ENCODE data around the gene TBC1D26. TPM values are rescaled to one million over a fixed set of nuclear protein-coding genes. Genes with fewer than 3 reads are reported as not detected.
"Not testable (repeated sequence)": the region's sequence is repeated elsewhere in the genome, so short reads cannot be mapped to it uniquely, and the experiment has no call there.

The TBC1D26 gene
- total RNA-seq, 6 experiments from 2014 or later: not detected

- H3K27ac Mint-ChIP-seq: no peak overlapping the region
- H3K4me1 Mint-ChIP-seq (ENCODE audit: low read depth): no peaks in the 10 kb centered on the region
- peaks cover 7% of the 10 kb centered on the region for H3K9me3 Mint-ChIP-seq
- H3K36me3 Mint-ChIP-seq (ENCODE audit: low read depth): peaks cover 5% of the 10 kb centered on the region; the same call in 1 of the 2 replicates
- peaks cover 20% of the 10 kb centered on the region for H3K27me3 Mint-ChIP-seq (ENCODE audit: insufficient read depth)
- no peak for DNase-seq
- no peak overlapping the region for H3K4me3 Mint-ChIP-seq
- TF ChIP-seq CTCF (IDR thresholded peaks at IDR 0.05): no peak
These were observed 51.4 kb downstream of the TBC1D26 start for GRCh38 chr17:15783461-15783860.

GRCh38 chr17:15784351-15784750 is 52.3 kb downstream of the TBC1D26 start:
- not testable (repeated sequence) for DNase-seq; H3K27ac Mint-ChIP-seq; H3K36me3 Mint-ChIP-seq (ENCODE audit: low read depth); H3K4me1 Mint-ChIP-seq (ENCODE audit: low read depth); H3K9me3 Mint-ChIP-seq; H3K4me3 Mint-ChIP-seq
- H3K27me3 Mint-ChIP-seq (ENCODE audit: insufficient read depth): peaks cover 20% of the 10 kb centered on the region

DNA sequence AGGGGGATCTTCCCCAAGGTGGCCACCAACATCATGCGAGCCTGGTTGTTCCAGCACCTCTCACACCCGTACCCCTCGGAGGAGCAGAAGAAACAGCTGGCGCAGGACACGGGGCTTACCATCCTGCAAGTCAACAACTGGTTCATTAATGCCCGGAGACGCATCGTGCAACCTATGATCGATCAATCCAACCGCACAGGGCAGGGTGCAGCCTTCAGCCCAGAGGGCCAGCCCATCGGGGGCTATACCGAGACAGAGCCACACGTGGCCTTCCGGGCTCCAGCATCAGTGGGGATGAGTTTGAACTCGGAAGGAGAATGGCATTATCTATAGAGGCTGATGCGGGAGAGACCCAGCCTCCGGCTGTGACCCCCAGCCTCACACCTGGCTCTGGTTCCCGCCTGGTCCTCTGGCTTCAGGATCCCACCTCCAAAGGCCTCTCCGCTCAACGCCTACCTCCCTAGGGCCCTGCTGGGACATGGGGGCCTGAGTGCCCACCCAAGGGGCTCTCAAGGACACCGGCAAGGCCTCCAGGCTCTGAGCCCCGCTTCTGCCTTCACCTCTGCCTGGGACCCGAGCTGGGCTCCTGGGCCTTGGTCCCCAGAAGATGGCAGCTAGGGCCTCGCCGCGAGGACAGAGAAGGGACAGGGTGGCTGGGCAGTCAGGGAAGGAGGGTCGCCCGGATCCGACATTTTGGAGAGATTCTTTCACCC is 55.4 kb downstream of the TBC1D26 start:
- H3K36me3 Mint-ChIP-seq (ENCODE audit: low read depth); DNase-seq; H3K9me3 Mint-ChIP-seq; H3K27ac Mint-ChIP-seq; H3K4me3 Mint-ChIP-seq; H3K4me1 Mint-ChIP-seq (ENCODE audit: low read depth): not testable (repeated sequence)
- H3K27me3 Mint-ChIP-seq (ENCODE audit: insufficient read depth): peaks cover 20% of the 10 kb centered on the region

GRCh38 chr17:15788365-15788764 is 56.3 kb downstream of the TBC1D26 start:
- H3K4me3 Mint-ChIP-seq; H3K36me3 Mint-ChIP-seq (ENCODE audit: low read depth); H3K9me3 Mint-ChIP-seq; DNase-seq; H3K27ac Mint-ChIP-seq; H3K4me1 Mint-ChIP-seq (ENCODE audit: low read depth): not testable (repeated sequence)
- peaks cover 17% of the 10 kb centered on the region for H3K27me3 Mint-ChIP-seq (ENCODE audit: insufficient read depth)

Other genes starting within 250 kb of the TBC1D26 start
- 10 to 100 TPM in 5 of 6 experiments, 1 to 10 TPM in 1; 9.3 to 14.9 (median 12.4) TPM for gene TVP23C, start 168.8 kb upstream of the TBC1D26 start, total RNA-seq (2021; fragmentation: NEBNext Ultra II Directional; extraction: Animal tissue kit (Norgen Biotek cat#: 25700))
- gene FBXW10B, start 112.6 kb upstream of the TBC1D26 start, total RNA-seq (2021; fragmentation: NEBNext Ultra II Directional; extraction: Animal tissue kit (Norgen Biotek cat#: 25700)): under 1 TPM in 2 of 6 experiments, not detected in 4; 0.30 to 0.66 TPM
- 10 to 100 TPM; 19.2 to 30.1 (median 27.6) TPM for gene TRIM16, start 48.0 kb upstream of the TBC1D26 start, total RNA-seq (2021; fragmentation: NEBNext Ultra II Directional; extraction: Animal tissue kit (Norgen Biotek cat#: 25700))
- gene ZNF286A, start 32.5 kb upstream of the TBC1D26 start, total RNA-seq (2021; fragmentation: NEBNext Ultra II Directional; extraction: Animal tissue kit (Norgen Biotek cat#: 25700)): 10 to 100 TPM; 20.6 to 24.5 (median 22.5) TPM
- 1 to 10 TPM in 3 of 6 experiments, under 1 TPM in 3; 0.91 to 1.2 (median 1.0) TPM for gene ADORA2B, start 212.8 kb downstream of the TBC1D26 start, total RNA-seq (2021; fragmentation: NEBNext Ultra II Directional; extraction: Animal tissue kit (Norgen Biotek cat#: 25700))